Peyer's patch (tissue), 4 donors: ENCODE measurements around the gene PAIP2B.

Experiments
- CTCF ChIP-seq, 6 experiments: fragments of 450-650 bp in 4 of 6; fragments of 200-600 bp in 2 of 6; sonication (generic) in 1 of 6; IDR thresholded peaks; one replicate each; pipeline ENCODE4 v1.5.1; 2017 to 2019; ENCODE audit warnings: antibody characterized with exemption in 6 of 6, mild to moderate bottlenecking in 3 of 6, moderate library complexity in 1 of 6
- POLR2A ChIP-seq, 2 donors: fragments of 450-650 bp; IDR thresholded peaks; one replicate each; pipeline ENCODE4 v1.5.1; 2017; ENCODE audit warnings: antibody characterized with exemption in 2 of 2, mild to moderate bottlenecking in 2 of 2, moderate library complexity in 2 of 2

- TF ChIP-seq POLR2A (IDR thresholded peaks at IDR 0.05) (no peak), CTCF (IDR thresholded peaks at IDR 0.05) (no peak)
Observed at GRCh38 chr2:71181316-71181715, 45.6 kb downstream of the PAIP2B start.
